Activated CD8-positive, alpha-beta T cell treated with anti-CD3 and anti-CD28 coated beads for 36 hours (primary cell): ENCODE data around the gene FYN. TPM values are rescaled to one million over a fixed set of nuclear protein-coding genes. Genes with fewer than 3 reads are reported as not detected.

Experiments used
- ATAC-seq: fragments of 200-7000 bp; cut with Tn5 transposase; one replicate; pipeline ENCODE4 v1.10.0; 2021; ENCODE audit warnings: mild to moderate bottlenecking, moderate library complexity
- CTCF ChIA-PET: fragments of 350-600 bp; sonication (Branson Sonifier 250); formaldehyde crosslinking; loops from one replicate; lab custom pipeline; 2021; ENCODE audit warnings: antibody characterized with exemption; lab: Charles Lee
- POLR2A ChIA-PET: fragments of 350-600 bp; sonication (Branson Sonifier 250); formaldehyde crosslinking; loops from one replicate; lab custom pipeline; 2021; ENCODE audit warnings: antibody characterized with exemption; lab: Charles Lee
- DNase-seq: peaks from one replicate; pipeline ENCODE4 v3.0.0-alpha.2; 2020
- H3K27ac Mint-ChIP-seq: one replicate; pipeline ENCODE4 v1.8.0; 2021; ENCODE audit warnings: mild to moderate bottlenecking, mixed read lengths
- H3K27me3 Mint-ChIP-seq: one replicate; pipeline ENCODE4 v1.8.0; 2021; ENCODE audit warnings: mixed read lengths
- H3K36me3 Mint-ChIP-seq: one replicate; pipeline ENCODE4 v1.8.0; 2021; ENCODE audit warnings: low read depth, mixed read lengths
- H3K4me1 Mint-ChIP-seq: one replicate; pipeline ENCODE4 v1.8.0; 2021; ENCODE audit warnings: low read depth, mixed read lengths
- H3K4me3 Mint-ChIP-seq: one replicate; pipeline ENCODE4 v1.8.0; 2021; ENCODE audit warnings: mild to moderate bottlenecking, moderate library complexity, mixed read lengths
- H3K9me3 Mint-ChIP-seq: one replicate; pipeline ENCODE4 v1.8.0; 2021; ENCODE audit warnings: mixed read lengths
- intact Hi-C: fragments of 100-400 bp; cut with micrococcal nuclease; formaldehyde crosslinking; loops from one replicate; pipeline ENCODE4 v1.10.0; 2022
- total RNA-seq, 2 experiments: library from RNA; stranded (reverse); gene quantifications; one replicate each; pipeline ENCODE4 v1.2.3, GENCODE V29; 2021
- TF ChIP-seq, protein P1 (sequence below): fragments of 200-600 bp; IDR thresholded peaks from one replicate; pipeline ENCODE4 v1.8.0; 2022; ENCODE audit warnings: antibody characterized with exemption, mild to moderate bottlenecking

The FYN gene
- total RNA-seq, 2 experiments from 2014 or later = 384 to 386 TPM

DNA sequence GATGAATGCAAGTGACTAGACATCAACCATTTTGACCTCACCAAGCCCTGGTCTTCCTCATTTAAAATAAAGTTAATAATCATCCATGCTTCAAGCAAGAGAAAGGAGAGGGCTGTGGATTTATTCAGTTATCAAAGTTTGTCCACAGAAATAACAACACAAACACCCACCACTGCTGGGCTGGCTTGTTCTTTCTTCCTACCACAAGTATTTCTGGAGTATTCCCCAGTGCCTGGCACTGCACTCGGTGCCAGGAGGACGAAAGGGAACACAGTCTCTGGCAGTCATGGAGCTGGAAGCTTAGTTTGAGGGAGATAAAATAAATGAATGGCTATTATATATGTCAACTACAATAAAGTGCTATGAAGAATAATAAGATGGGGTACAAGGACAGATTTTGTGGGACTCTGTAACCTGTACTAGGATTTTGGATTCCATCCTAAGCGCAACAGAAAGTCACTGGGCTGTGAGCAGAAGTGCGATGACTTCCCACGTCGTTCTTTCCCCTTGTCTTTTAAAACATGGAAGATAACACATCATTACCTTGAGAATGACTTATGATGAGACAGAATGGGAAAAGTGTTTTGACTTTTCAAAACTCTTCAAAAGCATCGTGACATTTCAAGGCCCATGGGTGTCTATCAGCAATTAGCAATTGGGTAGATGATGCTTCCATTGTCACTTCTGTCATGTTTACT lies 193.1 kb downstream of the FYN start:
- peak overlapping the region; percentile 42 for H3K27ac Mint-ChIP-seq
- DNase-seq = no peak
- H3K4me3 Mint-ChIP-seq = no peak overlapping the region
- peaks cover 71% of the 10 kb centered on the region for H3K4me1 Mint-ChIP-seq
- intact Hi-C loops = no loop called here
- TF ChIP-seq, protein P1, sequence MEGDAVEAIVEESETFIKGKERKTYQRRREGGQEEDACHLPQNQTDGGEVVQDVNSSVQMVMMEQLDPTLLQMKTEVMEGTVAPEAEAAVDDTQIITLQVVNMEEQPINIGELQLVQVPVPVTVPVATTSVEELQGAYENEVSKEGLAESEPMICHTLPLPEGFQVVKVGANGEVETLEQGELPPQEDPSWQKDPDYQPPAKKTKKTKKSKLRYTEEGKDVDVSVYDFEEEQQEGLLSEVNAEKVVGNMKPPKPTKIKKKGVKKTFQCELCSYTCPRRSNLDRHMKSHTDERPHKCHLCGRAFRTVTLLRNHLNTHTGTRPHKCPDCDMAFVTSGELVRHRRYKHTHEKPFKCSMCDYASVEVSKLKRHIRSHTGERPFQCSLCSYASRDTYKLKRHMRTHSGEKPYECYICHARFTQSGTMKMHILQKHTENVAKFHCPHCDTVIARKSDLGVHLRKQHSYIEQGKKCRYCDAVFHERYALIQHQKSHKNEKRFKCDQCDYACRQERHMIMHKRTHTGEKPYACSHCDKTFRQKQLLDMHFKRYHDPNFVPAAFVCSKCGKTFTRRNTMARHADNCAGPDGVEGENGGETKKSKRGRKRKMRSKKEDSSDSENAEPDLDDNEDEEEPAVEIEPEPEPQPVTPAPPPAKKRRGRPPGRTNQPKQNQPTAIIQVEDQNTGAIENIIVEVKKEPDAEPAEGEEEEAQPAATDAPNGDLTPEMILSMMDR = no peak
- H3K9me3 Mint-ChIP-seq = no peaks in the 10 kb centered on the region
- no peak for ATAC-seq
- ChIA-PET CTCF (no interaction called here), POLR2A (interaction anchor here (1.2 kb wide), 1 partner anchor 214 kb away, joined by 4 read pairs; no protein-coding TSS in a partner anchor)
- H3K36me3 Mint-ChIP-seq = peaks cover 80% of the 10 kb centered on the region
- H3K27me3 Mint-ChIP-seq = no peaks in the 10 kb centered on the region

DNA sequence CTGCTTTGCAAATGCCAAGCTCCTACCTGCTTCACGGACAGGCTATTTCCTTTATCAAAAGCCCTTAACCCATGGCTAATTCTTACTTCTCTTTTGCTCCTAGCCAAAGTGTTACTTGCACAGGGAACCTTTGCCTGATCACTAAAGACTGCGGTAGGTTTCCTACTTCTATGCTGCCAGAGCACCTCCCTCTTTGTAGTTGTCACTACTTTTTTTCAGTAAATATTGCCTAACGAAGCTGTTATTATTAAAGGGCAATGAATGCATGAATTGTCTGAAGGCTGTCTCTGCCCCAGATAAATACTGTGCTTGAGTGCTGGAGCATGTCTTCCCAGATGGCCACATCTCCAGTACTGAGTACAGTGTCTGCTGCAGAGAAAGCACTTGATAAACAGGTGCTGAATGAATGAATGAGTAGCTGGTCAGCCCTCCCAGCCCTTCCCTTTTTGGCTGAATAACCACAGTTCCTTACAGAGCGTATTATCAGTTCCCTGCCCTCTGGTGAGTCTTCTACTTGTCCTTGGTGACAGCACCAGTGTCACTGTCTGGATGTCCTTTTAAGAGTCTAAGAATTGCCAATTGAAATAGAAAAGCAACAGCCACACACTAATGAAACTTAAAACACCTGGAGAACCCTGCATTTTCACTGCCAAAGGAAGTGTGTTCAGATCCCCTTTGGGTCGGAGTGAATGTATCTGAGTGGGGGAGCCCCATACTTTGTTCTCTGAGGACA lies 194.0 kb downstream of the FYN start:
- no peak for DNase-seq
- Mint-ChIP-seq H3K9me3 (no peaks in the 10 kb centered on the region), H3K27me3 (no peaks in the 10 kb centered on the region), H3K36me3 (peaks cover 79% of the 10 kb centered on the region), H3K27ac (peak overlapping the region; percentile 60), H3K4me1 (peaks cover 64% of the 10 kb centered on the region), H3K4me3 (no peak overlapping the region)
- intact Hi-C loops = no loop called here
- TF ChIP-seq, protein P1 = no peak
- ChIA-PET CTCF (no interaction called here), POLR2A (interaction anchor here (0.8 kb wide), 1 partner anchor 26 kb away, joined by 3 read pairs; no protein-coding TSS in a partner anchor)
- no peak for ATAC-seq

DNA sequence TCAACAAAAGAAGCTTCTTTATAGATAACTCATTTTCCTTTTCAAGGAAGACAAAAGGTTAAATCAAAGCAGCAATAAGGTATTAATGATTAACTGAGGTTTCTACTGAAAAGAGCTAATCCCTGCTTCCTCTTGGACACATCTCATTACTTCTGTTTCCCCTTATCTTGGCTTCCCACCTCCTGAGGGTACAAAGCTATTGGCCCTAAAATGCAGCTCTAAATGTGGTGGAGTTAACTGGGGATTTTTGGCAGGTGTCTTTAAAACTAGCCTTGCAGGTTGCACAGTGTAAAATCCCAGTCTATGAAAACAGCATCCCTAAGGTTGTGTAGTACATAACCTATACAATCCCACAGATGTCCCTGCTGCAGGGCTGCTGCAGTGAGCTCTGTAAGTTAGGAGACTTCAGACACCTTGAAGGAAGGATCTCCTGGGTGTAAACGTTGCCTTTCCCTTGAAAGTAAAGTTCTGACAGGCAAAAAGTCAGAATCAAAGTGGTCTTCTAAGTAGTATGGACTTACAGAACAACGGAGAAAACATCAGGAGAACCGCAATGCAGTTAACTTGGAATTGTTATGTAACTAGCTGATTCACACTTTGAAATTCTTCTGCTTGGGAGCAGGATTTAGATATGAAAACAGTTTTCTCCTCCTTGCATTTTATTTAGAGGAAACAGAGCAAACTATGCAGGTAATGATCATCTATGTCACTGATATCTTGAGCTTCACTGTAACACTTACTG lies 195.8 kb downstream of the FYN start:
- no peaks in the 10 kb centered on the region for H3K27me3 Mint-ChIP-seq
- intact Hi-C loops = no loop called here
- CTCF ChIA-PET = interaction anchor here (0.7 to 2.2 kb wide), 4 partner anchors 37 to 366 kb away, joined by 3 to 6 read pairs (median 3); no protein-coding TSS in a partner anchor
- H3K9me3 Mint-ChIP-seq = no peaks in the 10 kb centered on the region
- H3K4me3 Mint-ChIP-seq = no peak overlapping the region
- no peak overlapping the region for H3K27ac Mint-ChIP-seq
- DNase-seq (no peak), ATAC-seq (no peak)
- peaks cover 47% of the 10 kb centered on the region for H3K4me1 Mint-ChIP-seq
- H3K36me3 Mint-ChIP-seq = peaks cover 80% of the 10 kb centered on the region
- POLR2A ChIA-PET = interaction anchor here (0.7 to 1.2 kb wide), 2 partner anchors 10 to 193 kb away, joined by 3 to 6 read pairs; no protein-coding TSS in a partner anchor
- TF ChIP-seq, protein P1 = no peak

DNA sequence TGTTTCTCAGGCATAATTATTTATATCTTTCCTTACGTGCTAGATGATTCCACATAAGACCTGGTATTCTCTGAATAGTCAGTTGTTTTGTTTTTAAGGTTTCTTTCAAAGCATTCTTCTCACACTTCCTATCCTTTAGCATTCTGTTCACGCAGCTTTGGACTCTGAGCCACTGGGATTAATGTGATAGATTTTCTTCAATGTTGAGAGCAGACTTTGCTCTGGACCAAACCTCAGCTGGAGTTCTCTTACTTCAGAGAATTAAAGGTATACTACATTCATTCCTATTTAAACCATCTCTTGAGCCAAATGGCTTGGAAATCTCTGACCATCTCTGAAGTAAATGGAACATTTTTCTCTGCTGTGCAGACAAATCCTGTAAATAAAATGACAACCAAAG lies 196.9 kb downstream of the FYN start:
- Mint-ChIP-seq H3K27me3 (no peaks in the 10 kb centered on the region), H3K4me3 (no peak overlapping the region), H3K36me3 (peaks cover 78% of the 10 kb centered on the region), H3K4me1 (peaks cover 40% of the 10 kb centered on the region), H3K27ac (peak overlapping the region; percentile 11), H3K9me3 (no peaks in the 10 kb centered on the region)
- no peak for DNase-seq
- intact Hi-C loops = no loop called here
- no peak for ATAC-seq
- ChIA-PET POLR2A (interaction anchor here (0.7 kb wide), 1 partner anchor 192 kb away, joined by 3 read pairs; no protein-coding TSS in a partner anchor), CTCF (interaction anchor here (1.2 to 2.2 kb wide), 3 partner anchors 15 to 367 kb away, joined by 3 to 6 read pairs (median 6); no protein-coding TSS in a partner anchor)
- TF ChIP-seq, protein P1 = no peak
